Stomach smooth muscle (tissue), 2 donors: ENCODE measurements around the gene CSF3.

Experiments
- H3K27ac ChIP-seq: one replicate; pipeline ENCODE4 v1.7.0; 2013; ENCODE audit warnings: mild to moderate bottlenecking, low read length, inconsistent platforms
- H3K27me3 ChIP-seq, 2 donors: one replicate each; pipeline ENCODE4 v1.7.0; 2013; ENCODE audit warnings: low read length in 2 of 2; ENCODE audit not compliant: insufficient read depth in 2 of 2, control insufficient read depth in 1 of 2
- H3K36me3 ChIP-seq, 2 donors: one replicate each; pipeline ENCODE4 v1.7.0; 2013; ENCODE audit warnings: low read length in 2 of 2; ENCODE audit not compliant: control insufficient read depth in 2 of 2, insufficient read depth in 2 of 2
- H3K4me1 ChIP-seq: one replicate; pipeline ENCODE4 v1.7.0; 2013; ENCODE audit warnings: low read length; ENCODE audit not compliant: control insufficient read depth, insufficient read depth
- H3K4me3 ChIP-seq, 2 donors: one replicate each; pipeline ENCODE4 v1.7.0; 2013; ENCODE audit warnings: low read length in 2 of 2
- H3K9ac ChIP-seq, 2 donors: one replicate each; pipeline ENCODE4 v1.7.0; 2013; ENCODE audit warnings: low read length in 2 of 2, mild to moderate bottlenecking in 1 of 2
- H3K9me3 ChIP-seq, 2 donors: one replicate each; pipeline ENCODE4 v1.7.0; 2013; ENCODE audit warnings: low read length in 2 of 2; ENCODE audit not compliant: control insufficient read depth in 2 of 2
- donor health status: healthy.
- donor health status: Pancreatic carcinoma.

The CSF3 gene

GRCh38 chr17:40024901-40025300 lies 9.7 kb downstream of the CSF3 start:
- peaks cover 43 to 53% of the 10 kb centered on the region in 2 donors for H3K36me3 ChIP-seq

GRCh38 chr17:40025559-40025958 lies 10.3 kb downstream of the CSF3 start:
- no peak overlapping the region for H3K9ac ChIP-seq
- no peak overlapping the region for H3K4me3 ChIP-seq
- H3K36me3 ChIP-seq = peaks cover 43 to 51% of the 10 kb centered on the region in 2 donors
- H3K27me3 ChIP-seq = no peaks in the 10 kb centered on the region
- H3K9me3 ChIP-seq = no peaks in the 10 kb centered on the region
- peaks cover 29% of the 10 kb centered on the region for H3K4me1 ChIP-seq
- no peak overlapping the region for H3K27ac ChIP-seq

More at GRCh38 chr17:40024901-40025300, 9.7 kb downstream of the CSF3 start:
- Histone ChIP-seq H3K4me1 (peaks cover 29% of the 10 kb centered on the region), H3K27me3 (no peaks in the 10 kb centered on the region), H3K4me3 (no peak overlapping the region), H3K9ac (no peak overlapping the region), H3K9me3 (no peaks in the 10 kb centered on the region), H3K27ac (no peak overlapping the region)

- no peak overlapping the region for H3K4me3 ChIP-seq
- no peaks in the 10 kb centered on the region for H3K27me3 ChIP-seq
- peaks cover 49 to 54% of the 10 kb centered on the region in 2 donors for H3K36me3 ChIP-seq
- H3K4me1 ChIP-seq = peaks cover 29% of the 10 kb centered on the region
- H3K9me3 ChIP-seq = no peaks in the 10 kb centered on the region
- no peak overlapping the region for H3K9ac ChIP-seq
- H3K27ac ChIP-seq = no peak overlapping the region
Measured at GRCh38 chr17:40025991-40026815, 11.0 kb downstream of the CSF3 start.

GRCh38 chr17:40026816-40027613 lies 11.8 kb downstream of the CSF3 start:
- Histone ChIP-seq H3K4me1 (peaks cover 30% of the 10 kb centered on the region), H3K9ac (no peak overlapping the region), H3K27ac (no peak overlapping the region), H3K4me3 (no peak overlapping the region), H3K9me3 (no peaks in the 10 kb centered on the region), H3K36me3 (peaks cover 53 to 56% of the 10 kb centered on the region in 2 donors), H3K27me3 (no peaks in the 10 kb centered on the region)

- Histone ChIP-seq H3K27me3 (no peaks in the 10 kb centered on the region), H3K9ac (no peak overlapping the region), H3K4me3 (no peak overlapping the region), H3K9me3 (no peaks in the 10 kb centered on the region), H3K36me3 (peaks cover 52 to 53% of the 10 kb centered on the region in 2 donors), H3K4me1 (peaks cover 34% of the 10 kb centered on the region), H3K27ac (no peak overlapping the region)
Measured at GRCh38 chr17:40027614-40028012, 12.4 kb downstream of the CSF3 start.

- Histone ChIP-seq H3K4me3 (no peak overlapping the region), H3K9me3 (no peaks in the 10 kb centered on the region), H3K36me3 (peaks cover 48 to 52% of the 10 kb centered on the region in 2 donors), H3K27me3 (no peaks in the 10 kb centered on the region), H3K9ac (no peak overlapping the region), H3K4me1 (peaks cover 42% of the 10 kb centered on the region), H3K27ac (no peak overlapping the region)
Measured at GRCh38 chr17:40028595-40028994, 13.4 kb downstream of the CSF3 start.

- H3K27ac ChIP-seq = peak overlapping the region; percentile 60
- H3K9me3 ChIP-seq = no peaks in the 10 kb centered on the region
- H3K36me3 ChIP-seq = peaks cover 30 to 50% of the 10 kb centered on the region in 2 donors
- peak overlapping the region in 1 of 2 donors; percentile 44 for H3K4me3 ChIP-seq
- H3K9ac ChIP-seq = no peak overlapping the region
- H3K27me3 ChIP-seq = no peaks in the 10 kb centered on the region
- peaks cover 59% of the 10 kb centered on the region for H3K4me1 ChIP-seq
Measured at GRCh38 chr17:40031706-40032105, 16.5 kb downstream of the CSF3 start.

- H3K36me3 ChIP-seq = peaks cover 28 to 48% of the 10 kb centered on the region in 2 donors
- H3K27ac ChIP-seq = peak overlapping the region; percentile 60
- H3K9ac ChIP-seq = peak overlapping the region in 1 of 2 donors; percentile 13
- peak overlapping the region in 1 of 2 donors; percentile 44 for H3K4me3 ChIP-seq
- no peaks in the 10 kb centered on the region for H3K9me3 ChIP-seq
- no peaks in the 10 kb centered on the region for H3K27me3 ChIP-seq
- peaks cover 53% of the 10 kb centered on the region for H3K4me1 ChIP-seq
Measured at GRCh38 chr17:40032322-40033320, 17.4 kb downstream of the CSF3 start.

GRCh38 chr17:40033339-40033738 lies 18.1 kb downstream of the CSF3 start:
- Histone ChIP-seq H3K9me3 (no peaks in the 10 kb centered on the region), H3K36me3 (peaks cover 25 to 44% of the 10 kb centered on the region in 2 donors), H3K27me3 (no peaks in the 10 kb centered on the region), H3K4me3 (no peak overlapping the region), H3K27ac (peak overlapping the region; percentile 60), H3K9ac (no peak overlapping the region), H3K4me1 (peaks cover 57% of the 10 kb centered on the region)
